Measurements from ENCODE around the gene RTF2.

GRCh38 chr20:56463428-56463827, 5.0 kb upstream of the RTF2 start:
- TF ChIP-seq, protein P1, sequence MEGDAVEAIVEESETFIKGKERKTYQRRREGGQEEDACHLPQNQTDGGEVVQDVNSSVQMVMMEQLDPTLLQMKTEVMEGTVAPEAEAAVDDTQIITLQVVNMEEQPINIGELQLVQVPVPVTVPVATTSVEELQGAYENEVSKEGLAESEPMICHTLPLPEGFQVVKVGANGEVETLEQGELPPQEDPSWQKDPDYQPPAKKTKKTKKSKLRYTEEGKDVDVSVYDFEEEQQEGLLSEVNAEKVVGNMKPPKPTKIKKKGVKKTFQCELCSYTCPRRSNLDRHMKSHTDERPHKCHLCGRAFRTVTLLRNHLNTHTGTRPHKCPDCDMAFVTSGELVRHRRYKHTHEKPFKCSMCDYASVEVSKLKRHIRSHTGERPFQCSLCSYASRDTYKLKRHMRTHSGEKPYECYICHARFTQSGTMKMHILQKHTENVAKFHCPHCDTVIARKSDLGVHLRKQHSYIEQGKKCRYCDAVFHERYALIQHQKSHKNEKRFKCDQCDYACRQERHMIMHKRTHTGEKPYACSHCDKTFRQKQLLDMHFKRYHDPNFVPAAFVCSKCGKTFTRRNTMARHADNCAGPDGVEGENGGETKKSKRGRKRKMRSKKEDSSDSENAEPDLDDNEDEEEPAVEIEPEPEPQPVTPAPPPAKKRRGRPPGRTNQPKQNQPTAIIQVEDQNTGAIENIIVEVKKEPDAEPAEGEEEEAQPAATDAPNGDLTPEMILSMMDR (IDR thresholded peaks at IDR 0.05) = no peak
- TF ChIP-seq POLR2A (IDR thresholded peaks at IDR 0.05) = no peak

Data from tibial nerve (tissue), 3 donors.